ENCODE data around the gene GNAQ.

DNA sequence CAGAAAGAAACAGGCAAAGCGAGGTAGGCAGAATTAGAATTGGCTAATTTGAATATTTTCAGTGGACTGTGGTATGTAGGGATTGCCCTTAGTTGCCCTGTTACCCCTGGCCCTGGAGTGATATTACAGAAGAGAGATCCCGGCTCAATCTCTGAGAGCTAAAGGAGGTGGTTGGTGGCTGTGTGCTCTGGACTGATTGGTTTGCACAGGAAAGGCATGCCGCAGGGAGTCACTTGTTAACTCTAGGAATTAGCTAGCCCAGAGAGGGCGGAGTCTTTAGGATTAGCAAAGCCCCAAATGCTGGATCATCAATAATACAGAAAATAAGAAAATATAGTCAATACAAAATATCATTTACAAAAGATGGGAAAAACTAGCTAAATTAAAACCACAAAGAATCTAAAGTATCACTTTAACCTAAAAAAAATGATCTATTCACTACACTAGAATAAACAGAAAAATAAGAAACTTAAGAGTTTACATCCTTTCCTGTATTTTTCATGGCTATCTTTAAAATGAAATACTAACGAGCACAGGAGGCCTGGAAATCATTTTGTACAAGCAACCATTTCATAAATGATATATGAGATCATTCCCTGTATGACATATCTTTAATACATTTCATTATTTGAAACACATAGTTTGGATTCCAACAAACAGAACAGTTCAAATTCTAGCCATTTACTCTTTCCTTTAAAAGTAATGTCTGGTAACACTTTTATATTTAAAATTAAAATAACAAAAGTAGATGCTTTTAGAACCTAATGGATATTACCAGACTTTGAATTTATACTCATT, 71.1 kb downstream of the GNAQ start:
- TF ChIP-seq, protein P1, sequence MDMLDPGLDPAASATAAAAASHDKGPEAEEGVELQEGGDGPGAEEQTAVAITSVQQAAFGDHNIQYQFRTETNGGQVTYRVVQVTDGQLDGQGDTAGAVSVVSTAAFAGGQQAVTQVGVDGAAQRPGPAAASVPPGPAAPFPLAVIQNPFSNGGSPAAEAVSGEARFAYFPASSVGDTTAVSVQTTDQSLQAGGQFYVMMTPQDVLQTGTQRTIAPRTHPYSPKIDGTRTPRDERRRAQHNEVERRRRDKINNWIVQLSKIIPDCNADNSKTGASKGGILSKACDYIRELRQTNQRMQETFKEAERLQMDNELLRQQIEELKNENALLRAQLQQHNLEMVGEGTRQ (IDR thresholded peaks at IDR 0.05; ENCODE audit: borderline replicate concordance, low read depth, low read length) = no peak
- TF ChIP-seq POLR2AphosphoS5 (IDR thresholded peaks at IDR 0.05; ENCODE audit: low read depth, low read length) = no peak
- TF ChIP-seq, protein P2, sequence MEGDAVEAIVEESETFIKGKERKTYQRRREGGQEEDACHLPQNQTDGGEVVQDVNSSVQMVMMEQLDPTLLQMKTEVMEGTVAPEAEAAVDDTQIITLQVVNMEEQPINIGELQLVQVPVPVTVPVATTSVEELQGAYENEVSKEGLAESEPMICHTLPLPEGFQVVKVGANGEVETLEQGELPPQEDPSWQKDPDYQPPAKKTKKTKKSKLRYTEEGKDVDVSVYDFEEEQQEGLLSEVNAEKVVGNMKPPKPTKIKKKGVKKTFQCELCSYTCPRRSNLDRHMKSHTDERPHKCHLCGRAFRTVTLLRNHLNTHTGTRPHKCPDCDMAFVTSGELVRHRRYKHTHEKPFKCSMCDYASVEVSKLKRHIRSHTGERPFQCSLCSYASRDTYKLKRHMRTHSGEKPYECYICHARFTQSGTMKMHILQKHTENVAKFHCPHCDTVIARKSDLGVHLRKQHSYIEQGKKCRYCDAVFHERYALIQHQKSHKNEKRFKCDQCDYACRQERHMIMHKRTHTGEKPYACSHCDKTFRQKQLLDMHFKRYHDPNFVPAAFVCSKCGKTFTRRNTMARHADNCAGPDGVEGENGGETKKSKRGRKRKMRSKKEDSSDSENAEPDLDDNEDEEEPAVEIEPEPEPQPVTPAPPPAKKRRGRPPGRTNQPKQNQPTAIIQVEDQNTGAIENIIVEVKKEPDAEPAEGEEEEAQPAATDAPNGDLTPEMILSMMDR (IDR thresholded peaks at IDR 0.05) = no peak
- TF ChIP-seq NFIC (IDR thresholded peaks at IDR 0.05; ENCODE audit: borderline replicate concordance) = peak; percentile 10; the same call in 1 of the 2 replicates
- TF ChIP-seq CHD2 (IDR thresholded peaks at IDR 0.05; ENCODE audit: low read length, partially characterized antibody) = no peak
- no peak for TF ChIP-seq RAD21 (IDR thresholded peaks at IDR 0.05; ENCODE audit: low read length)

Measured in SK-N-SH (cell line).